Measurements from ENCODE around the gene SERPINA1.

- TF ChIP-seq CTCF (IDR thresholded peaks at IDR 0.05), result no peak
- TF ChIP-seq POLR2A (IDR thresholded peaks at IDR 0.05), result no peak
Observed at GRCh38 chr14:94365624-94366023, 22.8 kb downstream of the SERPINA1 start.
